HG03565 (cell line): ENCODE data around the gene ELK3.

ENCODE experiments used
- ATAC-seq: cut with Tn5 transposase; IDR thresholded peaks from one replicate; pipeline ENCODE4 v1.9.1; 2021; ENCODE audit warnings: mild to moderate bottlenecking, moderate library complexity; ENCODE audit not compliant: unreplicated experiment

ELK3 gene

GRCh38 chr12:96193725-96194575 lies at the start of gene ELK3:
Gene ELK3, plus strand, starts transcription at chr12:96194375.
- no peak for ATAC-seq

- no peak for ATAC-seq
Measured at GRCh38 chr12:96146747-96147146, 47.4 kb upstream of the ELK3 start.

DNA sequence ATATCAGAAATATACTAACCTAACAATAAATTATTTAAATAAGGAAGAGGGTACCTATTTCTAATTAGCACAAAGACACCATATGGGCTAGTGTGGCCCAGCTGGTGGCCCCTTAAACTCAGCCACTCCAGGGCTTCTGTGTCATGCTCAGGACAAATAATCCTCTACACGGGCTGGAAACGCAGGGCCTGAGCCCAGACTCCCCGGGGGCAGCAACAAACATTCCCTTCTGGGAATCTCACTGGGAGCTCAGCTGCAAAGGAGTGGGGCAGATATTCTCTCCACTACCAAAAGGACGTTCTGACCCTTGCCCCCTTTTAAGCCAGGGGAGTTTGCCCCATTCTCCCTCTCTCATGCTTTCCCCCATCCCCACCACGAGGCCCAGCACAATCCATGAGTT lies 43.7 kb upstream of the ELK3 start:
- no peak for ATAC-seq

- no peak for ATAC-seq
Measured at GRCh38 chr12:96152164-96152563, 42.0 kb upstream of the ELK3 start.

GRCh38 chr12:96153131-96153725 lies 40.9 kb upstream of the ELK3 start:
- ATAC-seq, result no peak

- ATAC-seq, result no peak
Measured at GRCh38 chr12:96155181-96155580, 39.0 kb upstream of the ELK3 start.

DNA sequence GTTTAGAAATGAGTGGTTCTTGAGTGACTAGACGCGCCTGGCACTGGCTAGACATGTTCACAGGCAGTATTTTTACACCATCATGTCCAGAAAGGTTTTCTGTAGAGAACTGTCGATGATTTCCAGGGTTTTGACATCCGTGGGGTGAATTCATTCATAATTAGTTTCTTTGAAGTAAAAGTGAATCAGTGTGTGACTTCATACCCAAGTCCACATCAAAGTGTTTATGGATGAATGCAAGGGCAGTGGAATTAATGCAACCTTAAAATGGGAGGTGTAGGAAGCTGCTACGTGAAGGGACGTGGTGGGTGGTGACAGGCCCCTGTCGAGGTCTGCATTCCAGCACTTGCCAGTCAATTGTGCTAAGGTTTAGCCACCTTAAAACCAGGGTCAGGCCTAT lies 38.4 kb upstream of the ELK3 start:
- no peak for ATAC-seq

DNA sequence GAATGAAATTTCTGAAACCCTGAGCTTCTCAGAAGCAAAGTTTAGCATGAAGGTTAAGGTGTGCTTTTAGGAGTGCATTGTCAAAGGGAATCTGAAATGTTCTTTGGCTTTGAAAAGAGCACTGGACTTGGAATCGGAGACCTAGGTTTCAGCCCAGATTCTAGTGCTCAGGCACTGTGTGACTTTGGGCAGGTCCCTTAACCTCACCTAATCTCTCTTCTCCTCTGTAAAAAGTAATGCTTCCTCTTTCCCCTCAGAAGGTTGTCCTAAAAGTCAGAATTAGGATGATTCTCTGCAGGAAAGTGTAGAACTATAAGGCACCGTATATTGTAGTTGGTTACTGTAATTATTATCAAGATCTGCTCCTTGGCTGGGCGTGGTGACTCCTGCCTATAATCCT lies 38.0 kb upstream of the ELK3 start:
- ATAC-seq, result no peak

GRCh38 chr12:96157427-96157826 lies 36.7 kb upstream of the ELK3 start:
- no peak for ATAC-seq

GRCh38 chr12:96164951-96165811 lies 29.0 kb upstream of the ELK3 start:
- ATAC-seq, result no peak

DNA sequence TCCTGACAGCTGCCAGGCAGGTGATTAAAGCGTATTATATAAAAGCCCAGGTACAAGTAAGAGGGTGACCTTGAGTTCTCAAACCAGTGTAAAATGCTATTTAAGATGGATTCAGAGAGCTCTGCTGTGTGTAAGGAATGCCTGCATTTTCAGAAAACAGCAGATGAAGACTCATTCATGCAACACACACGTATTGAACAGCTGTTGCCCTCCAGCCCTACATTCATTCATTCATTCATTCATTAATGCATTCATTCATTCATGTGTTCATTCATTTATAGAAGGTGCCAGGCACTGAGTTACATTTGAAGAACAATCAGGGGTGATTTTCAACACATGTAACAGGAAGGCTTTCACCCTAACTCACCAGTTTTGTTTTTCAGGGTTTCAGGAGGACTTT lies 27.4 kb upstream of the ELK3 start:
- ATAC-seq, result no peak

- ATAC-seq, result no peak
Measured at GRCh38 chr12:96167492-96167891, 26.7 kb upstream of the ELK3 start.

GRCh38 chr12:96170328-96170727 lies 23.8 kb upstream of the ELK3 start:
- no peak for ATAC-seq

DNA sequence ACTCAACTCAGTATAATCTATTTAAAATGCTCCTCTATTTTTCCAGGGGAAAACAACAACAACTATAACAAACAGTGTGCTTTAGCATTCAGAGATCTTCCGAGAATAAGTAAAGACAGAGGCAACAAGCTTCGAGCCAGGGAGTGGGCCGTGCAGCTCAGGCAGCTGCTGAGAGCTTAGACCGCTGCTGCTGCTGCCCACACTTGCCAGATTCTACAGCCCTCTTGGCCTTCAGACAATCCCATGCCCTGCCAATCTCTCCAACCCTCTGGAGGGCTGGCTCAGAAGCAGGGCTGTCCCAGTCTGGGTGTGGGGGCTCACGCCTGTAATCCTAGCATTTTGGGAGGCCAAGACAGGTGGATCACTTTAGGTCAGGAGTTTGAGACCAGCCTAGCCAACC lies 23.4 kb upstream of the ELK3 start:
- ATAC-seq, result no peak

- ATAC-seq, result no peak
Measured at GRCh38 chr12:96171905-96172304, 22.3 kb upstream of the ELK3 start.

DNA sequence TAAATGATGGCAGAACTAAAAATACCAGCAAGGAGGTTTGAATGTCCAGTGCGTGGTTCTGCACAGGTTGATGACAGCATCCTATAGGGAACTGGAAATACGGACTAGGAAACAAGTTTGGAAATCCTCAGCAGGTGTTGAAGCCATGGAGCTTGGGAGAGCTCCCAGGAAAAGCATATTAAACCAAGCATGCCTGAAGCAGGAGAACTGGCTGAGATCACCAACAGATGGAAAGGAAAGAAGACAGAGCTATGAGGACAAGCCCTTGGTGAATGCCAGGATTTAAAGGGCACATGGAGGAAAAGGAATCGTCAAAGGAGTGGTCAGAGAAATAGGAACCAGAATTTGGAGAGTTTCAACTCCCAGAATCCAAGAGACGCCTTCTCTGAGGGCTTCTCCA lies 21.2 kb upstream of the ELK3 start:
- ATAC-seq, result no peak

DNA sequence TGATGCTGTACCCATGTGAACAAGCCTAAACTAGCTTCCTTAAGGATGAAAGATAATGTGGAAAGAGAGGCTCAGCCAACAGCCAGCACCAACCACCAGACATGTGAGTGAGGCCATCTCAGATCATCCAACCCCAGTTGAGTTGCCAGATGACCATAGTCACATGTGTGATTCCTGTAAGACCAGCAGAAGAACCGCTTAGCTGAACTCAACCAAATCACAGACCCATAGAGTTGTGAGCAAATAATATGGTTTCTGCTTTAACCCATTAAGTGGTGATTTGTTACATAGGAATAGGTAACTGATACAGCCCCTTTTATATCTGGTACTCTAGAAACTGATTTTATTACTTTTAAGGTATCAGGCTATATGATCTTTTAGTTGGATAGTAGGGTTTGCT lies 17.6 kb upstream of the ELK3 start:
- ATAC-seq, result no peak

DNA sequence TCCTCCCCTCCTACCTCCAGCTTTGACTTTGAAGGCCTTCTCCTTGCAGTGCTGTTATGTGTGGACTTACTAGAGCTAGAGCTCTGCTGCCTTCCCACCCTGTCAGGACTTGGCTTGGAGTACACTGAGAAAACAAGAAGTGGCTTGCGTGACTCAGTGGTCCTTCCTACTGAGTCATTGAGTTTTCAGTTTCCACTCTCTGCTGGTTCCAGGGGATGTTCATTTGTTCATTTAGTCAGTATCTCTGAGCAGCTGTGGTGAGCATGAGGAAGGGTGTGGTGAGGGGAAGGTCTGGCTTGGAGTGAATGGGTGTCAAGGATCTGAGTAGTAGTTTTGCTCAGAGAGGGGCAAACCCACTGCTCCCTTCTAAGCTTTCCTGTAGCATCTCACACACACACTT lies 17.2 kb upstream of the ELK3 start:
- peak; percentile 56 for ATAC-seq

DNA sequence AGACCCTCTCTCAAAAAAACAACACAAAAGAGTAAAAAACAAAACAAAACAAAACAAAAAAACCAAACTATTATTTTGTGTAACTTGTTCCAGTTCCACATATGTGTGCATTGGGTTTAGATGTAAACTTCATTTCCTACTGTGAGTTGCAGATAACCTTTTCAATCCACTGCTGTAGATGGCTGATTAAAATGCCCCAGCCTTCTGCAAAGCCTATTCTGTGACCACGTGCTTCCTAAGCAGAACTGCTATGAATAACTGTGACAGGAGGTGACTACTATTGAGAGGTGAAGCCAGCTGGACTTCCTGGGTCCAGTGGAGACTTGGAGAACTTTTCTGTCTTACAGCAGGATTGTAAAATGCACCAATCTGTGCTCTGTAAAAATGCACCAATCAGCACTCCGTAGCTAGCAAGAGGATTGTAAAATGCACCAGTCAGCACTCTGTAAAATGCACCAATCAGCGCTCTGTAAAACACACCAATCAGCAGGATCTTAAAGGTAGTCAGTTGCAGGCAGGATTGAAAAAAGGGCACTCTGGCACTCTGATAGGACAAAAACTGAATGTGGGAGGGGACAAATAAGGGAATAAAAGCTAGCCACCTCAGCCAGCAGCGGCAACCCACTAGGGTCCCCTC lies 10.3 kb upstream of the ELK3 start:
- no peak for ATAC-seq

DNA sequence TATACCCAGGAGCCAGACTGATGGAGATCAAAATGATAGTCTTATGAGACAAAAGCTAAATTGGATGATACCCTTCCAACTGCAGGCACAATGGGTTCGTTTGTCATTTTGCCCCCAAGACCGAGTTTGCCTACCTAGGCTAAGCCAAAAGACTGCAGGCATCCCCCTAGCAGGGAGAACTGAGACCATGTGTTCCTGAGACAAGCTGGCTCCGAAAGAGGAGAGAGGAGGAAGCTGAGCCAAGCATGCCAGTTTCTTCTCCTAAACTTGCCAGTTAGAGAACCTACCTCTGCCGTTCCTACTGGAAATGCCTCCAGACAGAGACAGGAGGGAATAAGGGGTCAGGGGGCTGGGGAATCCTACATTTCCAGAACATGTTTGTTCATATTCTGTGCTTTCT lies 8.3 kb upstream of the ELK3 start:
- no peak for ATAC-seq

DNA sequence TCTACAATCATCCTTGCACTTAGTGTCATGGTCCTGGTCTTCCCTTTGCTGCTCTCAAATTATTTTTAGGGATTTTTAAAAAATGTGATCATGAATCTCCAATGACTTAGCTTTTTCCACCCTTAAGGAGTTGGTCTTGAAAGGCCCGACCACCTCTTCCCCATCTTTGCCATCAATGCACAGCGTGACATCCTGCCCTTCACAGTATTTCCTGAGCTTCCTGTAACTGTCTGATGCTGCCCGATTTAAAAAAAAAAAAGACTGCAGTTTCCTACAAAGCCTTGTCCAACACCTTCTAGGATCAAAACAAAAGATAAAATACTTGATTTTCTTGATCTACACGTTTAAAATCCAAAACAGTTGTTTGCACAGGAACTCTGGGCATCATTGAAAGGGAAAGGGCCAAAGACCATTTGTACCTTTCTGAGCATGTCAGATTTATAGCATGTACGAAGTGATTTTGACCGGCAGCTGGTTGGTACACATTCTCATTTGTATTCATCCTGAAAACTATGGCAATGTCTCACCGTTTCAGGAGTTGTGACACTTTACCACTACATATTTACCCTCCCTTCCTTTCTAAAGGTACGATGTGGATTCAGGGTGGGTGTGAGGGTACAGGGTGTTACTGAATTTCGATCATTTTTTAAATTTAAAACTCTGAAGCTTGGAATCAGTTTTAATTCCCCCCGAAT lies 7.4 kb upstream of the ELK3 start:
- ATAC-seq, result no peak
